Measurements from ENCODE around the gene NAA10.
A peak's percentile ranks its signal among the peaks of the same experiment; 100 is the strongest.

NAA10 gene

DNA sequence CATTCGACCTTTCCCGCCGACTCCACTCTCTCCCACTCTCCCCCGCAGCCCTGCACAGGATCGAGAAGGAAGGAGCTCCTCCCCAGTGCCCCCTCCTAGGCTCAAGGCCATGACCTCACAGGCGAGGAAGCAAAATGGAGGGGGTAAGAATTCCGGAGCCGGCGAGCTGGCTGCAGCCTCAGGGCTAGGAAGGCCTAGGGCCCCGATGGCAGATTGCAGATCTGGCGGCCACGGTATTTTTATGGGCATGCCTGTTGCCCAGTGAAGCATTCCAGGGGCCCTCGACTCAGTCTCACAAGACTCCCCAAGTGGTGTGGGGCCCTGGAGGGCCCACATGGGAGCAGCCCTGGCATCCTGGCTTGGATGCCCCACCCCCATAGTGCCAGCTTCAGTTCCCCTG lies 47.9 kb downstream of the NAA10 start:
- Histone ChIP-seq H3K36me3 (ENCODE audit: insufficient read depth, low read length) (no peaks in the 10 kb centered on the region), H3K79me2 (ENCODE audit: insufficient read depth, low read length) (no peaks in the 10 kb centered on the region), H4K20me1 (ENCODE audit: insufficient read depth, low read length, poor library complexity, severe bottlenecking) (no peaks in the 10 kb centered on the region), H3K9me3 (ENCODE audit: insufficient read depth, low read depth, low read length) (no peaks in the 10 kb centered on the region), H3K4me2 (ENCODE audit: low read depth, low read length, poor library complexity, severe bottlenecking) (peak overlapping the region; percentile 48), H3K9me2 (replicated peaks; ENCODE audit: low read depth, low read length) (no peaks in the 10 kb centered on the region), H3F3A (ENCODE audit: low read depth) (no peaks in the 10 kb centered on the region), H3K27me3 (ENCODE audit: insufficient read depth, low read length, poor library complexity, severe bottlenecking) (no peaks in the 10 kb centered on the region), H3K4me1 (ENCODE audit: insufficient read depth, low read length, poor library complexity, severe bottlenecking) (peaks cover 11% of the 10 kb centered on the region), H2AFZ (ENCODE audit: low read length) (no peak overlapping the region), H3K9ac (ENCODE audit: low read depth, low read length, poor library complexity, severe bottlenecking) (no peak overlapping the region), H3K4me3 (ENCODE audit: low read length, poor library complexity, severe bottlenecking) (no peak overlapping the region)
- TF ChIP-seq, protein P1, sequence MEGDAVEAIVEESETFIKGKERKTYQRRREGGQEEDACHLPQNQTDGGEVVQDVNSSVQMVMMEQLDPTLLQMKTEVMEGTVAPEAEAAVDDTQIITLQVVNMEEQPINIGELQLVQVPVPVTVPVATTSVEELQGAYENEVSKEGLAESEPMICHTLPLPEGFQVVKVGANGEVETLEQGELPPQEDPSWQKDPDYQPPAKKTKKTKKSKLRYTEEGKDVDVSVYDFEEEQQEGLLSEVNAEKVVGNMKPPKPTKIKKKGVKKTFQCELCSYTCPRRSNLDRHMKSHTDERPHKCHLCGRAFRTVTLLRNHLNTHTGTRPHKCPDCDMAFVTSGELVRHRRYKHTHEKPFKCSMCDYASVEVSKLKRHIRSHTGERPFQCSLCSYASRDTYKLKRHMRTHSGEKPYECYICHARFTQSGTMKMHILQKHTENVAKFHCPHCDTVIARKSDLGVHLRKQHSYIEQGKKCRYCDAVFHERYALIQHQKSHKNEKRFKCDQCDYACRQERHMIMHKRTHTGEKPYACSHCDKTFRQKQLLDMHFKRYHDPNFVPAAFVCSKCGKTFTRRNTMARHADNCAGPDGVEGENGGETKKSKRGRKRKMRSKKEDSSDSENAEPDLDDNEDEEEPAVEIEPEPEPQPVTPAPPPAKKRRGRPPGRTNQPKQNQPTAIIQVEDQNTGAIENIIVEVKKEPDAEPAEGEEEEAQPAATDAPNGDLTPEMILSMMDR (conservative IDR thresholded peaks at IDR 0.05; ENCODE audit: low read length), result no peak
- TF ChIP-seq EZH2phosphoT487 (IDR thresholded peaks at IDR 0.05; ENCODE audit: borderline replicate concordance), result no peak

DNA sequence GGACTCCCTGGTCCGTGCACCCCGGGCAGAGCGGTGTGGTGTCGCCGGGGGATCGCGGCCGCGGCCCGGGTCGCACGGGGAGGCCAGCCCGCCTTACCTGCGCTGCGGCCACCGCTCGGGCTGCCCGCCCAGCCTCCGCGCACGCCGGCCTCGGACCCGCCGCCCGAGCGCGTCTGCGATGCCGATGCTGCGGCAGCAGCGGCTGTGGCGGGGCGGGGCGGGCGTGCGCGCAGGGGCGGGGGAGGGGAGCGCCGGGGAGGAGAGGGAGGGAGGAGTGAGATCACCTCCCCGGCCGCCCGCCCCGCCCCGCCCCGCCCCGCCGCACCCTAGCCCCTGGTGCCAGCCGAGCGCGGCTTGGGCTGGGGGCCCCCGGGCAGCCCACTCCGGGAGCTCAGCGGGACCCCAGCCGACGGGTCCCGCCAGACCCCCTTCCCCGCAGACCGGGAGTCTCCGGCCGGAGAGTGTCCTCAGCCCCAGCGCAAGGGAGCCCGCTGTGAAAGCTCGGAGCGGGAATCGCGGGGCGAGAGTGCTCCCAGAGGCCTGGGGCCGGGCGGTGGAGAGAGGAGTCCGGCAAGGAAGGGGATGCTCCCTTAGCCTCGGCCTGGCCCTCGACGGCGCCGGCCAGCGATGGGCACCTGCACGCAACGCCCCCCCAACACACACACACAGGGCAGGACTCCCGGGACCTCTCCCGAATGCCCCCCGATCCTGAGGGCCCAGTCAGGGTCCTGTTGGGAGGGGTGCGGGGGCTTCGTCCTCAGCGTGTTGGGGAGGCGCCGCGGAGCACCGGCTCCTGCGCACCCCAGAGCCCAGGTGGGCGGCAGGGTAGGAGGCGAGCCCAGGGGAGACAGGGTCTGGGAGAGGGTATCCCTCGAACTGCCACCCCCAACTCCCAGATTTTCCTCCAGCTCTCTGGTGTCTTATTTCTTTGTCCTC lies 48.6 kb downstream of the NAA10 start, which contains the start of gene L1CAM:
TSS of gene L1CAM (minus strand) at position 206 of the 936 bp plus-strand sequence. CDS start 10,337 bp downstream, outside the sequence.
- no peaks in the 10 kb centered on the region for H3K79me2 ChIP-seq (ENCODE audit: insufficient read depth, low read length)
- H3K9ac ChIP-seq (ENCODE audit: low read depth, low read length, poor library complexity, severe bottlenecking), result no peak within 1 kb of the TSS
- no peaks in the 10 kb centered on the region for H3K9me3 ChIP-seq (ENCODE audit: insufficient read depth, low read depth, low read length)
- H3K36me3 ChIP-seq (ENCODE audit: insufficient read depth, low read length), result no peaks in the 10 kb centered on the region
- H2AFZ ChIP-seq (ENCODE audit: low read length), result no peak within 1 kb of the TSS
- TF ChIP-seq EZH2phosphoT487 (IDR thresholded peaks at IDR 0.05; ENCODE audit: borderline replicate concordance), result no peak
- TF ChIP-seq, protein P1 (conservative IDR thresholded peaks at IDR 0.05; ENCODE audit: low read length), result no peak
- peaks cover 11% of the 10 kb centered on the region for H3K4me1 ChIP-seq (ENCODE audit: insufficient read depth, low read length, poor library complexity, severe bottlenecking)
- no peak within 1 kb of the TSS for H3K4me2 ChIP-seq (ENCODE audit: low read depth, low read length, poor library complexity, severe bottlenecking)
- H3F3A ChIP-seq (ENCODE audit: low read depth), result no peaks in the 10 kb centered on the region
- H3K4me3 ChIP-seq (ENCODE audit: low read length, poor library complexity, severe bottlenecking), result no peak within 1 kb of the TSS
- no peaks in the 10 kb centered on the region for H4K20me1 ChIP-seq (ENCODE audit: insufficient read depth, low read length, poor library complexity, severe bottlenecking)
- no peaks in the 10 kb centered on the region for H3K9me2 ChIP-seq (replicated peaks; ENCODE audit: low read depth, low read length)
- H3K27me3 ChIP-seq (ENCODE audit: insufficient read depth, low read length, poor library complexity, severe bottlenecking), result no peaks in the 10 kb centered on the region

- no peaks in the 10 kb centered on the region for H3F3A ChIP-seq (ENCODE audit: low read depth)
- no peak overlapping the region for H2AFZ ChIP-seq (ENCODE audit: low read length)
- H3K9me3 ChIP-seq (ENCODE audit: insufficient read depth, low read depth, low read length), result no peaks in the 10 kb centered on the region
- TF ChIP-seq, protein P1 (conservative IDR thresholded peaks at IDR 0.05; ENCODE audit: low read length), result no peak
- TF ChIP-seq EZH2phosphoT487 (IDR thresholded peaks at IDR 0.05; ENCODE audit: borderline replicate concordance), result no peak
- no peaks in the 10 kb centered on the region for H4K20me1 ChIP-seq (ENCODE audit: insufficient read depth, low read length, poor library complexity, severe bottlenecking)
- no peak overlapping the region for H3K4me3 ChIP-seq (ENCODE audit: low read length, poor library complexity, severe bottlenecking)
- no peaks in the 10 kb centered on the region for H3K27me3 ChIP-seq (ENCODE audit: insufficient read depth, low read length, poor library complexity, severe bottlenecking)
- H3K36me3 ChIP-seq (ENCODE audit: insufficient read depth, low read length), result no peaks in the 10 kb centered on the region
- peaks cover 11% of the 10 kb centered on the region for H3K4me1 ChIP-seq (ENCODE audit: insufficient read depth, low read length, poor library complexity, severe bottlenecking)
- H3K79me2 ChIP-seq (ENCODE audit: insufficient read depth, low read length), result no peaks in the 10 kb centered on the region
- no peak overlapping the region for H3K4me2 ChIP-seq (ENCODE audit: low read depth, low read length, poor library complexity, severe bottlenecking)
- H3K9ac ChIP-seq (ENCODE audit: low read depth, low read length, poor library complexity, severe bottlenecking), result no peak overlapping the region
- no peaks in the 10 kb centered on the region for H3K9me2 ChIP-seq (replicated peaks; ENCODE audit: low read depth, low read length)
Measured at GRCh38 chrX:153885208-153885787, 49.5 kb downstream of the NAA10 start.

All from Loucy (cell line).